Esophagus squamous epithelium (tissue), 5 donors: ENCODE measurements around the gene KCTD6. TPM values are rescaled to one million over a fixed set of nuclear protein-coding genes. Genes with fewer than 3 reads are reported as not detected.

Experiments
- DNase-seq: peaks from one replicate; lab custom pipeline; 2025; lab: John Stamatoyannopoulos, UW
- H3K27ac ChIP-seq, 4 donors: fragments of 200-600 bp; sonication (generic); one replicate each; pipeline ENCODE4 v1.5.1; 2016 to 2019; ENCODE audit warnings: mild to moderate bottlenecking in 1 of 4
- H3K27me3 ChIP-seq, 4 donors: fragments of 200-600 bp; sonication (generic); 1 replicate in 3 of 4; 2 replicates in 1 of 4; pipeline versions ENCODE4 v1.5.1 to v1.6.0; 2017 to 2021; ENCODE audit warnings: antibody characterized with exemption in 1 of 4
- H3K36me3 ChIP-seq, 3 donors: fragments of 200-600 bp; sonication (generic); one replicate each; pipeline ENCODE4 v1.5.1; 2016 to 2019
- H3K4me1 ChIP-seq, 3 donors: fragments of 200-600 bp; sonication (generic); one replicate each; pipeline ENCODE4 v1.5.1; 2017 to 2019
- H3K4me3 ChIP-seq, 4 donors: fragments of 200-600 bp; sonication (generic); 1 replicate in 3 of 4; 2 replicates in 1 of 4; pipeline ENCODE4 v1.5.1; 2016 to 2019; ENCODE audit warnings: mild to moderate bottlenecking in 2 of 4, moderate library complexity in 1 of 4
- H3K9me3 ChIP-seq, 3 donors: fragments of 200-600 bp; sonication (generic); one replicate each; pipeline ENCODE4 v1.5.1; 2016 to 2019
- CTCF ChIP-seq, 6 experiments: fragments of 450-650 bp in 4 of 6; fragments of 200-600 bp in 2 of 6; sonication (generic) in 2 of 6; IDR thresholded peaks; one replicate each; pipeline ENCODE4 v1.5.1; 2016 to 2019; ENCODE audit warnings: antibody characterized with exemption in 6 of 6, mild to moderate bottlenecking in 4 of 6, moderate library complexity in 4 of 6
- POLR2A ChIP-seq, 4 donors: fragments of 450-650 bp; IDR thresholded peaks; one replicate each; pipeline ENCODE4 v1.6.1; 2017; ENCODE audit warnings: antibody characterized with exemption in 4 of 4, mild to moderate bottlenecking in 4 of 4, moderate library complexity in 3 of 4
- WGBS, 2 donors: methylation state at CpG; one replicate each; pipeline ENCODE4 v1.1.5; 2018; 5-methylcytosine and 5-hydroxymethylcytosine counted together
- intact Hi-C: fragments of 100-400 bp; cut with DNase I; formaldehyde crosslinking; loops from one replicate; pipeline ENCODE4 v1.15.0; 2022
- total RNA-seq, 4 donors: library from RNA; depleted of rRNA; stranded (reverse); fragments of >200 nt; gene quantifications; one replicate each; pipeline ENCODE4 v1.1.0, GENCODE V29; 2016
- donor health status: DM: yes; HTN: yes; CAD: no.

KCTD6 gene
- total RNA-seq, 4 donors from 2014 or later, result 8.3 to 24.6 (median 16.2) TPM

DNA sequence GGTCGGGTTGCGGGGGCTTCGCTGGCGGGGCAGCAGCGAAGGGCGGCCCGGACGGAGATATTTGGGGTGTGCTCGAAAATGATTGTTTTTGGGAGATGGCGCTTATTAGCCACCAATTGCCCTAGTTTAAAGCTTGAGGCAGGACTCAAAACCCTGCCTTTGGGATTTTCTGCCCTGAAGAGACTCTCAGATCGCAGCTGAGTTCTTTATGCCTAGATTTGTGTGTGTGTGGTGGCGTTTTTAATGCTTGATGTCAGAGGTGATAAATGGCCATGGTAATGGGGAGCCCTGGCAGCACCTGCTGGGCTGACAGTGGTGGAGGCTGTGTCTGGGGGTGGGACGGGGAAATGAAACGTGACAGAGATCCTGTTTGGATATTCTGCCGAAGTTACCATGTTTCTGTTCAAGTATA is 604 bp downstream of the KCTD6 start:
- TF ChIP-seq POLR2A (IDR thresholded peaks at IDR 0.05) (no peak), CTCF (IDR thresholded peaks at IDR 0.05) (no peak)
- Histone ChIP-seq H3K4me1 (peaks cover 33 to 72% (median 50%) of the 10 kb centered on the region in 3 donors), H3K27ac (peak overlapping the region; percentile 83 to 94 (median 90)), H3K27me3 (no peaks in the 10 kb centered on the region), H3K36me3 (no peaks in the 10 kb centered on the region), H3K9me3 (no peaks in the 10 kb centered on the region), H3K4me3 (peak overlapping the region; percentile 78 to 96 (median 86))
- DNase-seq, result no peak
- intact Hi-C loops, result loop anchor here (5.0 kb wide), 1 partner anchor 40 kb away; no protein-coding TSS in a partner anchor
- WGBS, 2 donors, result 0% methylated on average over 7 to 12 of the region's 15 CpGs

GRCh38 chr3:58494107-58494506 is 2.2 kb downstream of the KCTD6 start:
- peak overlapping the region in 3 of 4 donors; percentile 79 to 96 (median 92) for H3K4me3 ChIP-seq
- peak overlapping the region in 1 of 4 donors; percentile 1 for H3K27ac ChIP-seq
- H3K27me3 ChIP-seq, result no peaks in the 10 kb centered on the region
- no peaks in the 10 kb centered on the region for H3K36me3 ChIP-seq
- H3K9me3 ChIP-seq, result no peaks in the 10 kb centered on the region
- intact Hi-C loops, result loop anchor here (5.0 kb wide), 1 partner anchor 38 kb away; no protein-coding TSS in a partner anchor
- peaks cover 33 to 84% (median 54%) of the 10 kb centered on the region in 3 donors for H3K4me1 ChIP-seq
- no peak for TF ChIP-seq POLR2A (IDR thresholded peaks at IDR 0.05)
- TF ChIP-seq CTCF (IDR thresholded peaks at IDR 0.05), result no peak
- no peak for DNase-seq
- 44 to 61% methylated on average over 3 of the region's 3 CpGs for WGBS, 2 donors

- TF ChIP-seq POLR2A (IDR thresholded peaks at IDR 0.05) (no peak), CTCF (IDR thresholded peaks at IDR 0.05) (no peak)
- 45 to 53% methylated on average over 3 of the region's 3 CpGs for WGBS, 2 donors
- peak overlapping the region in 1 of 4 donors; percentile 96 for H3K4me3 ChIP-seq
- intact Hi-C loops, result no loop called here
- no peaks in the 10 kb centered on the region for H3K27me3 ChIP-seq
- H3K36me3 ChIP-seq, result peaks cover 0 to 10% (median 0%) of the 10 kb centered on the region in 3 donors
- no peak overlapping the region for H3K27ac ChIP-seq
- no peaks in the 10 kb centered on the region for H3K9me3 ChIP-seq
- H3K4me1 ChIP-seq, result peaks cover 33 to 82% (median 54%) of the 10 kb centered on the region in 3 donors
- no peak for DNase-seq
Measured at GRCh38 chr3:58495101-58495500, 3.2 kb downstream of the KCTD6 start.

GRCh38 chr3:58496206-58496857 is 4.4 kb downstream of the KCTD6 start:
- peaks cover 28 to 69% (median 49%) of the 10 kb centered on the region in 3 donors for H3K4me1 ChIP-seq
- WGBS, 2 donors, result 81 to 89% methylated on average over 5 of the region's 5 CpGs
- intact Hi-C loops, result no loop called here

More at GRCh38 chr3:58496206-58496857, 4.4 kb downstream of the KCTD6 start:
- Histone ChIP-seq H3K9me3 (no peaks in the 10 kb centered on the region), H3K4me3 (no peak overlapping the region), H3K36me3 (peaks cover 0 to 20% (median 5%) of the 10 kb centered on the region in 3 donors), H3K27ac (no peak overlapping the region), H3K27me3 (no peaks in the 10 kb centered on the region)
- TF ChIP-seq POLR2A (IDR thresholded peaks at IDR 0.05) (no peak), CTCF (IDR thresholded peaks at IDR 0.05) (no peak)
- DNase-seq, result no peak
